K562 (cell line): ENCODE data around the gene IL23A. TPM values are rescaled to one million over a fixed set of nuclear protein-coding genes. Genes with fewer than 3 reads are reported as not detected.
A peak's percentile ranks its signal among the peaks of the same experiment; 100 is the strongest.

Experiments used
- ATAC-seq: fragments of 200-7000 bp; cut with Tn5 transposase; 3 replicates; pipeline ENCODE4 v1.9.1; 2020; ENCODE audit warnings: moderate library complexity
- BruUV-seq: library from RNA; stranded (reverse); fragments of 400-500 nt; replicated peaks from 2 replicates; lab custom pipeline; 2021; lab: Mats Ljungman, UMichigan
- CTCF ChIA-PET: fragments of 300-600 bp; formaldehyde crosslinking; extraction: SDS; loops from one replicate; lab custom pipeline; 2021; ENCODE audit warnings: low intra/inter-chr PET ratio; lab: Yijun Ruan, JAX
- POLR2A ChIA-PET: fragments of 300-600, 350-650 bp; sonication (Branson Sonifier 250); formaldehyde crosslinking; extraction: SDS; loops from one replicate; lab custom pipeline; 2021; ENCODE audit warnings: antibody characterized with exemption, inconsistent platforms; lab: Yijun Ruan, JAX
- DNase-seq, 4 experiments: peaks; one replicate each; pipeline versions ENCODE4 v3.0.0 to v3.0.0-alpha.2; 2011 to 2018; ENCODE audit warnings: low spot score in 3 of 4, mixed read lengths in 3 of 4; ENCODE audit errors: extremely low read depth in 1 of 4
- FAIRE-seq: peaks from 2 replicates; lab custom pipeline; 2011; peaks lifted over from hg19 to GRCh38; lab: Jason Lieb, UNC
- H2AFZ ChIP-seq: 2 replicates; pipeline ENCODE4 v1.6.0; 2011; ENCODE audit warnings: low read depth, low read length, control low read depth, inconsistent platforms
- H3K27ac ChIP-seq: fragments of 200-600 bp; 3 replicates; pipeline ENCODE4 v1.8.0; 2011; ENCODE audit warnings: low read depth, mild to moderate bottlenecking, control low read depth, inconsistent platforms, low read length, moderate library complexity, mixed read lengths; ENCODE audit errors: extremely low read depth
- H3K27me3 ChIP-seq, 2 experiments: fragments of 300-600 bp in 1 of 2; 2 replicates in 1 of 2; 3 replicates in 1 of 2; pipeline versions ENCODE4 v1.6.0 to v1.8.0; 2011; ENCODE audit warnings: inconsistent platforms in 2 of 2, low read length in 2 of 2, mild to moderate bottlenecking in 1 of 2, mixed read lengths in 1 of 2, moderate library complexity in 1 of 2; ENCODE audit not compliant: control insufficient read depth in 2 of 2, insufficient read depth in 2 of 2
- H3K36me3 ChIP-seq: fragments of 300-600 bp; 3 replicates; pipeline ENCODE4 v1.8.0; 2011; ENCODE audit warnings: mild to moderate bottlenecking, low read length, inconsistent platforms; ENCODE audit not compliant: control insufficient read depth, insufficient read depth
- H3K4me1 ChIP-seq, 2 experiments: fragments of 200-600 bp in 1 of 2; replicated peaks in 1 of 2; 2 replicates in 1 of 2; 3 replicates in 1 of 2; pipeline versions ENCODE4 v1.5.1 to v1.8.0; 2011; ENCODE audit warnings: inconsistent platforms in 2 of 2, low read length in 2 of 2, mild to moderate bottlenecking in 1 of 2, mixed read lengths in 1 of 2, moderate library complexity in 1 of 2; ENCODE audit not compliant: control insufficient read depth in 2 of 2, insufficient read depth in 2 of 2
- H3K4me2 ChIP-seq: 2 replicates; pipeline ENCODE4 v1.6.1; 2011; ENCODE audit warnings: low read length, control low read depth, inconsistent platforms, mixed read lengths; ENCODE audit not compliant: insufficient read depth
- H3K4me3 ChIP-seq: fragments of 200-600 bp; sonication (generic), shearing (Covaris generic); 2 replicates; pipeline ENCODE4 v1.5.1; 2016; ENCODE audit warnings: control low read depth, inconsistent platforms
- H3K79me2 ChIP-seq: fragments of 200-600 bp; 3 replicates; pipeline ENCODE4 v1.8.0; 2011; ENCODE audit warnings: low read length, inconsistent platforms; ENCODE audit not compliant: control insufficient read depth, insufficient read depth
- H3K9ac ChIP-seq, 2 experiments: 2 replicates each; pipeline versions ENCODE4 v1.6.0 to v1.6.1; 2011; ENCODE audit warnings: low read depth in 2 of 2, low read length in 2 of 2, control low read depth in 1 of 2, inconsistent platforms in 1 of 2, mild to moderate bottlenecking in 1 of 2, mixed read lengths in 1 of 2; ENCODE audit not compliant: insufficient read depth in 1 of 2
- H3K9me1 ChIP-seq: one replicate; pipeline ENCODE4 v1.6.0; 2011; ENCODE audit warnings: inconsistent platforms, mild to moderate bottlenecking, low read length, moderate library complexity; ENCODE audit not compliant: control insufficient read depth, insufficient read depth
- H3K9me3 ChIP-seq: replicated peaks from 2 replicates; pipeline ENCODE4 v1.5.1; 2011; ENCODE audit warnings: low read depth, low read length, inconsistent platforms; ENCODE audit not compliant: control insufficient read depth, insufficient read depth
- H4K20me1 ChIP-seq: replicated peaks from 2 replicates; pipeline ENCODE4 v1.6.1; 2011; ENCODE audit warnings: low read length, inconsistent platforms, mixed read lengths; ENCODE audit not compliant: control insufficient read depth, insufficient read depth
- HEY1 ChIP-seq: fragments of 250-450 bp; sonication (Bioruptor Pico); IDR thresholded peaks from 2 replicates; pipeline ENCODE4 v1.5.0; 2020; ENCODE audit warnings: mild to moderate bottlenecking, moderate library complexity, borderline replicate concordance
- ZNF668 ChIP-seq: fragments of 250-450 bp; sonication (Bioruptor Pico); IDR thresholded peaks from 2 replicates; pipeline ENCODE4 v1.8.0; 2022; ENCODE audit warnings: mild to moderate bottlenecking, inconsistent platforms
- WGBS: fragments of 100-300 bp; shearing (Covaris generic); methylation state at CpG from one replicate; pipeline ENCODE4 v1.1.6; 2016; ENCODE audit warnings: low coverage, mixed read lengths; ENCODE audit not compliant: insufficient coverage; ENCODE audit errors: missing lambda C conversion rate; 5-methylcytosine and 5-hydroxymethylcytosine counted together
- in situ Hi-C: fragments of 300-500 bp; cut with MboI; formaldehyde crosslinking; loops from 4 replicates; pipeline ENCODE4 v1.15.0; 2018; ENCODE audit warnings: inconsistent platforms, mixed read lengths
- intact Hi-C: fragments of 100-400 bp; cut with micrococcal nuclease; formaldehyde crosslinking; loops from 2 replicates; pipeline ENCODE4 v1.14.2; 2022
- polyA plus RNA-seq, 8 experiments: library from polyadenylated mRNA; depleted of rRNA in 4 of 8; stranded (reverse) in 5 of 8; unstranded in 3 of 8; fragments of >200 nt; fragmentation: Nextera tagmentation in 2 of 8; fragmentation: Illumina TruSeq in 1 of 8; extraction: Ambion mirVana in 2 of 8; extraction: Trizol in 1 of 8; gene quantifications; 2 replicates each; pipeline versions ENCODE4 v1.2.1 to v1.2.3, GENCODE V29; 2011 to 2014; ENCODE audit warnings: inconsistent platforms in 1 of 8, missing spikeins in 1 of 8
- total RNA-seq, 7 experiments: library from RNA; depleted of rRNA in 6 of 7; stranded (reverse); fragments of >200 nt in 6 of 7; fragmentation: Illumina TruSeq in 2 of 7; extraction: Trizol in 2 of 7; gene quantifications; 2 replicates each; pipeline versions ENCODE4 v1.2.1 to v1.2.3, GENCODE V29; 2011 to 2021; ENCODE audit warnings: low replicate concordance in 1 of 7
- TF ChIP-seq, protein P1 (sequence below): sonication (generic); IDR thresholded peaks from 2 replicates; pipeline ENCODE4 v1.6.1; 2016
- TF ChIP-seq, protein P2 (sequence below): fragments of 250-450 bp; sonication (Bioruptor Pico); IDR thresholded peaks from 2 replicates; pipeline ENCODE4 v1.4.0; 2020; ENCODE audit warnings: mild to moderate bottlenecking
- TF ChIP-seq, protein P3 (sequence below), 2 experiments: fragments of 450-650 bp in 1 of 2; sonication (generic) in 1 of 2; formaldehyde crosslinking in 1 of 2; IDR thresholded peaks in 1 of 2; conservative IDR thresholded peaks in 1 of 2; 2 replicates each; pipeline versions ENCODE4 v1.6.1 to v1.8.1; 2016 to 2023; ENCODE audit warnings: mild to moderate bottlenecking in 2 of 2, moderate library complexity in 2 of 2, inconsistent platforms in 1 of 2, missing genetic modification reagents in 1 of 2

IL23A gene
- total and polyA plus RNA-seq, 9 of the 15 experiments (the other 6 are each of a cell fraction or from before 2014, with no cell fraction given) = 4.4 to 37.2 (median 9.6) TPM

DNA sequence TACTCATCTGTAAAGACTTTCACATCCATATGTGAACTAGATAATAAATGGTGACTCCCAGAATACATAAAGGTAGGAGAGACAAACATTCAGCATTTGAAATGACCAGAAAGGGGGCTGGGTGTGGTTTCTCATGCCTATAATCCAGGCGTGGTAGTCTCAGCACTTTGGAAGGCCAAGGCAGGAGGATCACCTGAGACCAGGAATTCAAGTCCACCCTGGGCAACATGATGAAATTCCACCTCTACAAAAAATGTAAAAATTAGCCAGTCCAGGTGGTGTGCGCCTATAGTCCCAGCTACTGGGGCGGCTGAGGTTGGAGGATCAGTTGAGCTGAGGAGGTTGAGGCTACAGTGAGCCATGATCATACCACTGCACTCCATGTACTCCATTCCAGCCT lies 34.4 kb upstream of the IL23A start (continued):
- TF ChIP-seq, protein P1, sequence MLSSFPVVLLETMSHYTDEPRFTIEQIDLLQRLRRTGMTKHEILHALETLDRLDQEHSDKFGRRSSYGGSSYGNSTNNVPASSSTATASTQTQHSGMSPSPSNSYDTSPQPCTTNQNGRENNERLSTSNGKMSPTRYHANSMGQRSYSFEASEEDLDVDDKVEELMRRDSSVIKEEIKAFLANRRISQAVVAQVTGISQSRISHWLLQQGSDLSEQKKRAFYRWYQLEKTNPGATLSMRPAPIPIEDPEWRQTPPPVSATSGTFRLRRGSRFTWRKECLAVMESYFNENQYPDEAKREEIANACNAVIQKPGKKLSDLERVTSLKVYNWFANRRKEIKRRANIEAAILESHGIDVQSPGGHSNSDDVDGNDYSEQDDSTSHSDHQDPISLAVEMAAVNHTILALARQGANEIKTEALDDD = no peak
- TF ChIP-seq, protein P2, sequence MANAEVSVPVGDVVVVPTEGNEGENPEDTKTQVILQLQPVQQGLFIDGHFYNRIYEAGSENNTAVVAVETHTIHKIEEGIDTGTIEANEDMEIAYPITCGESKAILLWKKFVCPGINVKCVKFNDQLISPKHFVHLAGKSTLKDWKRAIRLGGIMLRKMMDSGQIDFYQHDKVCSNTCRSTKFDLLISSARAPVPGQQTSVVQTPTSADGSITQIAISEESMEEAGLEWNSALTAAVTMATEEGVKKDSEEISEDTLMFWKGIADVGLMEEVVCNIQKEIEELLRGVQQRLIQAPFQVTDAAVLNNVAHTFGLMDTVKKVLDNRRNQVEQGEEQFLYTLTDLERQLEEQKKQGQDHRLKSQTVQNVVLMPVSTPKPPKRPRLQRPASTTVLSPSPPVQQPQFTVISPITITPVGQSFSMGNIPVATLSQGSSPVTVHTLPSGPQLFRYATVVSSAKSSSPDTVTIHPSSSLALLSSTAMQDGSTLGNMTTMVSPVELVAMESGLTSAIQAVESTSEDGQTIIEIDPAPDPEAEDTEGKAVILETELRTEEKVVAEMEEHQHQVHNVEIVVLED (CRISPR knock-in tag) = no peak
- no peak for TF ChIP-seq HEY1 (CRISPR knock-in tag)
- TF ChIP-seq, all 486 proteins: peak for 0

DNA sequence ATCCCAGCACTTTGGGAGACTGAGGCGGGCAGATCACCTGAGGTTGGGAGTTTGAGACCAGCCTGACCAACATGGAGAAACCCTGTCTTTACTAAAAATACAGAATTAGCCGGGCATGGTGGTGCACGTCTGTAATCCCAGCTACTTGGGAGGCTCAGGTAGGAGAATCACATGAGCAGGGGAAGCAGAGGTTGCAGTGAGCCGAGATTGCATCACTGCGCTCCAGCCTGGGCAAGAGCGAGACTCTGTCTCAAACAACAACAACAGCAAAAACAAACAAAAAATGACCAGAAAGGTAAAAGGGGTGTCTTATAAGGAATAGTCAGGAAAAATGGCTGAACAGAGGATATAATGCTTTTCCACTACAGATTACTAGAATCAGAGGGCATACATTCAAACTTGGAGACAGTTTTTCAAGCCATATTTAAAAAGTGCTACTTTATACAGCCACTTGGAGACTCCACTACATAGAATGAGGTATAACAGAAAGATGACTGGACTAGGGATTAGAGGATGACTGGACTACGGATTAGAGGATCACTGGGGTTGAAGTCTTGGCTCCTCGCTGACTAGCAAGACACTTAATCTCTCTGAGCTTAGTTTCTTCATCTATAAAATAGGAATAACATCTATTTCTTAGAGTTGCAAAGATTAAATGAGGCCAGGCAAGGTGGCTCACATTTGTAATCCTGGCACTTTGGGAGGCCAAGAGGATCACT lies 33.7 kb upstream of the IL23A start:
- Histone ChIP-seq H2AFZ (no peak overlapping the region), H3K4me3 (no peak overlapping the region), H3K27me3 (no peaks in the 10 kb centered on the region), H3K9me3 (no peaks in the 10 kb centered on the region), H3K27ac (no peak overlapping the region), H3K9ac (no peak overlapping the region), H3K4me2 (no peak overlapping the region), H3K36me3 (peaks cover 50% of the 10 kb centered on the region), H3K4me1 (peaks cover 13 to 17% of the 10 kb centered on the region in 2 experiments), H4K20me1 (no peaks in the 10 kb centered on the region), H3K79me2 (peaks cover 6% of the 10 kb centered on the region; the same call in 2 of the 3 replicates), H3K9me1 (no peaks in the 10 kb centered on the region)
- TF ChIP-seq, protein P3, sequence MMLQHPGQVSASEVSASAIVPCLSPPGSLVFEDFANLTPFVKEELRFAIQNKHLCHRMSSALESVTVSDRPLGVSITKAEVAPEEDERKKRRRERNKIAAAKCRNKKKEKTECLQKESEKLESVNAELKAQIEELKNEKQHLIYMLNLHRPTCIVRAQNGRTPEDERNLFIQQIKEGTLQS (IDR thresholded peaks at IDR 0.05) = peak; percentile 40
- TF ChIP-seq, protein P3 (CRISPR knock-in tag; conservative IDR thresholded peaks at IDR 0.05) = no peak
- no peak for TF ChIP-seq ZNF668 (CRISPR knock-in tag)
- FAIRE-seq = no peak
- in situ Hi-C loops = no loop called here
- no TSS peak for BruUV-seq
- CTCF ChIA-PET = no interaction called here
- no peak for ATAC-seq
- POLR2A ChIA-PET = interaction anchor here (0.9 kb wide), 1 partner anchor 11 kb away, joined by 3 read pairs; the partner anchor contains the start of gene CNPY2
- intact Hi-C loops = no loop called here
- 90% methylated on average over 8 of the region's 8 CpGs for WGBS
- DNase-seq = no peak
